GM12891 (cell line): ENCODE results near the gene KRT1.

Experiments used
- DNase-seq: peaks from one replicate; pipeline ENCODE4 v3.0.0; 2011; ENCODE audit warnings: low spot score; ENCODE audit not compliant: insufficient read length
- FAIRE-seq: peaks from 2 replicates; lab custom pipeline; 2011; peaks lifted over from hg19 to GRCh38; lab: Jason Lieb, UNC
- PAX5 ChIP-seq: IDR thresholded peaks from 2 replicates; pipeline ENCODE4 v1.6.1; 2011; ENCODE audit warnings: low read length, moderate library complexity, mild to moderate bottlenecking; ENCODE audit not compliant: insufficient read depth, severe bottlenecking
- POLR2A ChIP-seq: IDR thresholded peaks from 2 replicates; pipeline ENCODE4 v1.6.1; 2011; ENCODE audit warnings: low read depth, low read length, control low read depth
- POLR2AphosphoS5 ChIP-seq: IDR thresholded peaks from 2 replicates; pipeline ENCODE4 v1.6.1; 2011; ENCODE audit warnings: low read depth, low read length, control low read depth
- POU2F2 ChIP-seq: IDR thresholded peaks from 2 replicates; pipeline ENCODE4 v1.6.1; 2011; ENCODE audit warnings: low read depth, mild to moderate bottlenecking, control low read depth, low read length, moderate library complexity
- SPI1 ChIP-seq: IDR thresholded peaks from 2 replicates; pipeline ENCODE4 v1.6.1; 2011; ENCODE audit warnings: low read depth, low read length, control low read depth
- TAF1 ChIP-seq: IDR thresholded peaks from 2 replicates; pipeline ENCODE4 v1.6.1; 2011; ENCODE audit warnings: low read depth, low read length, control low read depth

Gene KRT1

GRCh38 chr12:52632656-52633055, 47.6 kb downstream of the KRT1 start:
- FAIRE-seq, result no peak
- no peak for TF ChIP-seq POU2F2
- TF ChIP-seq POLR2A, result no peak
- no peak for TF ChIP-seq POLR2AphosphoS5
- DNase-seq, result no peak

- FAIRE-seq, result no peak
- DNase-seq, result no peak
These were observed 48.3 kb downstream of the KRT1 start for GRCh38 chr12:52631676-52632459.

GRCh38 chr12:52631264-52631663, 48.9 kb downstream of the KRT1 start:
- DNase-seq, result no peak
- TF ChIP-seq POU2F2, result no peak
- no peak for TF ChIP-seq POLR2AphosphoS5
- no peak for TF ChIP-seq PAX5
- no peak for TF ChIP-seq POLR2A
- FAIRE-seq, result no peak

More at GRCh38 chr12:52631676-52632459, 48.3 kb downstream of the KRT1 start:
- TF ChIP-seq SPI1, result no peak
- TF ChIP-seq POLR2A, result no peak
- TF ChIP-seq POU2F2, result no peak
- TF ChIP-seq PAX5, result no peak
- no peak for TF ChIP-seq POLR2AphosphoS5
- no peak for TF ChIP-seq TAF1

- TF ChIP-seq POLR2AphosphoS5, result no peak
- no peak for TF ChIP-seq TAF1
- no peak for TF ChIP-seq POLR2A
- no peak for TF ChIP-seq PAX5
- TF ChIP-seq POU2F2, result no peak
- no peak for TF ChIP-seq SPI1
- DNase-seq, result no peak
- no peak for FAIRE-seq
These were observed 49.5 kb downstream of the KRT1 start for GRCh38 chr12:52630599-52631200.

- TF ChIP-seq TAF1 (no peak), POLR2AphosphoS5 (no peak), PAX5 (no peak), POU2F2 (no peak), POLR2A (no peak)
- FAIRE-seq (no peak), DNase-seq (no peak)
These were observed 50.2 kb downstream of the KRT1 start for GRCh38 chr12:52630008-52630500.

GRCh38 chr12:52629281-52630007, 50.8 kb downstream of the KRT1 start:
- FAIRE-seq (no peak), DNase-seq (no peak)
- no peak for TF ChIP-seq POLR2A
- TF ChIP-seq TAF1, result no peak
- no peak for TF ChIP-seq POLR2AphosphoS5
- TF ChIP-seq POU2F2, result no peak

GRCh38 chr12:52628841-52629240, 51.4 kb downstream of the KRT1 start:
- no peak for TF ChIP-seq PAX5
- no peak for TF ChIP-seq POU2F2
- TF ChIP-seq TAF1, result no peak
- no peak for TF ChIP-seq POLR2A
- no peak for TF ChIP-seq POLR2AphosphoS5
- TF ChIP-seq SPI1, result no peak
- FAIRE-seq (no peak), DNase-seq (no peak)

GRCh38 chr12:52628111-52628507, 52.1 kb downstream of the KRT1 start:
- no peak for TF ChIP-seq POU2F2
- TF ChIP-seq TAF1, result no peak
- no peak for TF ChIP-seq POLR2AphosphoS5
- no peak for TF ChIP-seq SPI1
- no peak for TF ChIP-seq PAX5
- TF ChIP-seq POLR2A, result no peak
- FAIRE-seq (no peak), DNase-seq (no peak)

GRCh38 chr12:52627395-52628110, 52.7 kb downstream of the KRT1 start:
- TF ChIP-seq POU2F2, result no peak
- TF ChIP-seq SPI1, result no peak
- TF ChIP-seq POLR2AphosphoS5, result no peak
- no peak for TF ChIP-seq PAX5
- no peak for TF ChIP-seq TAF1
- no peak for FAIRE-seq
- DNase-seq, result no peak
